Inflammatory macrophage treated with lipopolysaccharide for 1 hour (primary cell): Measurements from ENCODE around the gene RASGRP4.

Source experiments
- DNase-seq, 2 donors: peaks; one replicate each; pipeline ENCODE4 v3.0.0-alpha.2; 2020 to 2022

Gene RASGRP4

DNA sequence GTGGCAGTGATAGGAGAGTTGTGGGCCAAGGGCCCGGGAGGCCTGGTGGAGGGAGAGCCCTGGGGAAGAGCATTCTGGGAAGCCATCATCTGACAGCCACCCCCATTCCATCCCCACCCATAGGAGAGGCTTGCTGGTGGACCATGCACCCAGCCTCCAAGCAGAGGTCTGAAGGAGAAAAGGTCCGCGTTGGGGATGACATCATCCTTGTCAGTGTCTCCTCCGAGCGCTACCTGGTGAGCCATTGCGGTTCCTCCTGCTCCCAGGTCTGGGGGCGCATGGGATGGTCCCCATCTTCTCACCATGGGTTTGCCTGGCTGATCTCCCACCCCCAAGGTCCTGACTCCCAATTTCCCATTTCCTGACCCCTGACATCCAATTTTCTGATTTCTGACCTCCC, 18.0 kb upstream of the RASGRP4 start:
- no peak for DNase-seq

- DNase-seq: no peak
These were observed 17.5 kb upstream of the RASGRP4 start for GRCh38 chr19:38443458-38443999.

DNA sequence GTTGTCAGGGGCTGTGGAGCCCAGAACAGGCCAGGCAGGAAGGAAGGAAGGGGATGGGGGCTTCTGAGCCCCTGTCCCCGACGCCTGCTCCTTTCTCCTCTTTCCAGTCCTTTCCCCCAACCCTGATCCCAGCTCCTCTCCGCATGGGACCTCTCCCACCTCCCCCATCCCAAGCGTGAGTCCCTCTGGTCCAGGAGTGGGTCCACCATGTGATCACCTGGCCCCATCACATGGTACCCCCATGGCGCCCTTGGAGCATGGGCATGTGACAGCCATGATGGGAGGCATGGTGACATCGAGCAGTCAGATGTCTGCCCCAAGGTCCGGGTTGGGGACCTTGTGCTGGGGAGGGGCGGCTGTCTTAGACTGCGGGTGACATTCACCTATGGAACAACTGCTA, 16.7 kb upstream of the RASGRP4 start:
- DNase-seq: no peak

DNA sequence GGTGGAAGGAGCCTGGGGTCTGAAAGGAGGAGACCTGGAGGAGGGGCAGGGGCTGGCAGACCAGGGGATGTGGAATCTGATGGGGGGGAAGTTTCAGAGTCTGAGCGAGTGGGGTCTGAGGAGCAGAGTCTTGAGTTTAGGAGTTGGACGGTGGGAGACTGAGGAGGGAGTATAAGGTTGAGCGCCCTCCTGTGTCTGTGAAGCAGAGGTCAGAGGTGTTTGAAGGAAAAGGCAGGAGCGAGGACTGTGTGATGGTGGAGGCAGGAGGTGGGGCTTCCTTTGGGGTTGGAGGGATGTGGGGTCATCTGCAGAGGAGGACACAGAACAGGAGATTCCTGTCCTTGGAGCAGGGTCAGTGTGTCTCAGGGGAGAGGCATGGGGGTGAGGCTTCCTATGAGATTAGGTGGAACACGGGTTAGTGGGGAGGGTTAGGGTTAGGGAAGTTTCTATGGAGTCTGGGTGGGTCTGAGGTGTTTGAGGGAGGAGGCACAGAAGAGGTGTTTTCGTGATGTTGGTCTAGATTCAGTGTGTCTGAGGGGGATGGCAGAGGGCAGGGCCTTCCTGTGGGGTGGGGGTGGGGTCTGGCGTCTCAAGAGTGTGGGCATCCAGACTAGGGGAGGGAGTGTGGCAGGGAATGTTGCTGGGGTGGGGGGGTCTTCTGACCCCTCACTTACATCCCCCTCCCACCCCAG, 15.8 kb upstream of the RASGRP4 start:
- no peak for DNase-seq

- no peak for DNase-seq
These were observed 14.6 kb upstream of the RASGRP4 start for GRCh38 chr19:38440592-38440991.

DNA sequence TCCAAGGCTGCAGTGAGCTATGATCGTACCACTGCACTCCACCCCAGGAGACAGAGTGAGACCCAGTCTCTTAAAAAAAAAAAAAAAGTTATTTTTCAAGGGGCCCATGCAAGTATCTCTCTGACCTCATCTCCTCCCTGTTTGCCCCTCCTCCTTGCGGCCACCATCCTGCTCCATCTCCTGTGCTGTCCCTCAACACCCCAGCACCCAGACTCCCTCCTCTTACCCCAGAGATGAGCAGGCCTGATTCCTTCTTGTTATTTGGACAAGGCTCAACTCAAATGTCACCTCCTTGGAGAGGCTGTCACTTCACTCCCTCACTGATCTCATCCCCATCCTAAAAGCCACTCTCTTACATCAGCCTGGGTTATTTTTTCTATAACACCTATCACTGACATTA, 11.9 kb upstream of the RASGRP4 start:
- DNase-seq: no peak

DNA sequence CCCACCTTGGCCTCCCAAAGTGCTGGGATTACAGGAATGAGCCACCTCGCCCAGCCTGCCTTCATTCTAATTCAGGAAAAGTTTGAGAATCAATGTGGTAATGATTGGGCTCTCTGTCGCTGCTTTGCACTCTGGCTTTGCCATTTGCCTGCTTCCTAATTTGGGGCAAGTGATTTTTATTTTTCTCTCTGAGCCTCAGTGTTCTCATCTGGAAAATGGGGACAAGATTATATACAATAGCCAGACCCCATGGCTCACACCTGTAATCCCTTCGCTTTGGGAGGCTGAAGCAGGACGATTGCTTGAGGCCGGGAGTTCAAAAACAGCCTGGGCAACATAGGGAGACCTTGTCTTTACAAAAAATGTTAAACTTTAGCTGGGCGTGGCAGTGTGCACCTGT, 11.3 kb upstream of the RASGRP4 start:
- DNase-seq: no peak

- no peak for DNase-seq
These were observed 8.6 kb upstream of the RASGRP4 start for GRCh38 chr19:38434549-38435051.

- DNase-seq: peak; percentile 31 to 51
These were observed 7.3 kb upstream of the RASGRP4 start, which contains the start of gene RYR1 for GRCh38 chr19:38433268-38433733. TSS of gene RYR1 (plus strand) at chr19:38433691. CDS start at chr19:38433830, 139 bp downstream.

DNA sequence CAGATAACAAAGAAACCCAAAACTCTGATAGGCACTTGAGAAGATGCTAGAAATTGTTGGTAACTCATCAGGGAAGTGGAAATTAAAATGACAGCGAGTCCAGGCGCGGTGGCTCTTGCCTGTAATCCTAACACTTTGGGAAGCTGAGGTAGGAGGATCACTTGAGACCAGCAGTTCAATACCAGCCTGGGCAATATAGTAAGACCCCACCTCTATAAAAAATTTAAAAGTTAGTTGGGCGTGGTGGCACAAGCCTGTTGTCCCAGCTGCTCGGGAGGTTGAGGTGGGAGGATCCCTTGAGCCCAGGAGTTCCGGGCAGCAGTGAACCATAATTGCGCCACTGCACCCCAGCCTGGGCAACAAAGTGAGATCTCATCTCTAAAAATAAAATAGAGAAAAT, 4.9 kb upstream of the RASGRP4 start:
- no peak for DNase-seq

DNA sequence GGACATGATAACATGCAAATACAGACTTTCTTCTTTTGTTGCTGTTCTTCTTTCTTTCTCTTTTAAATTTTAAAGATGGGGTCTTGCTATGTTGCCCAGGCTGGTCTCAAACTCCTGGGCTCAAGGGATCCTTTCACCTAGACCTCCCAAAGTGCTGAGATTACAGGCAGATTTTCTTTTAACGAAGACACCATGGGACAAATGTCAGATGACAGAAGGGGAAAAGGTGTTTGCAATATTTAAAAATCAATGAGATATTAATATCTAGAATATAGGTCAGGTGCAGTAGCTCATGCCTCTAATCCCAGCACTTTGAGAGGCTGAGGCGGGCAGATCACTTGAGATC, 3.8 kb upstream of the RASGRP4 start:
- no peak for DNase-seq

DNA sequence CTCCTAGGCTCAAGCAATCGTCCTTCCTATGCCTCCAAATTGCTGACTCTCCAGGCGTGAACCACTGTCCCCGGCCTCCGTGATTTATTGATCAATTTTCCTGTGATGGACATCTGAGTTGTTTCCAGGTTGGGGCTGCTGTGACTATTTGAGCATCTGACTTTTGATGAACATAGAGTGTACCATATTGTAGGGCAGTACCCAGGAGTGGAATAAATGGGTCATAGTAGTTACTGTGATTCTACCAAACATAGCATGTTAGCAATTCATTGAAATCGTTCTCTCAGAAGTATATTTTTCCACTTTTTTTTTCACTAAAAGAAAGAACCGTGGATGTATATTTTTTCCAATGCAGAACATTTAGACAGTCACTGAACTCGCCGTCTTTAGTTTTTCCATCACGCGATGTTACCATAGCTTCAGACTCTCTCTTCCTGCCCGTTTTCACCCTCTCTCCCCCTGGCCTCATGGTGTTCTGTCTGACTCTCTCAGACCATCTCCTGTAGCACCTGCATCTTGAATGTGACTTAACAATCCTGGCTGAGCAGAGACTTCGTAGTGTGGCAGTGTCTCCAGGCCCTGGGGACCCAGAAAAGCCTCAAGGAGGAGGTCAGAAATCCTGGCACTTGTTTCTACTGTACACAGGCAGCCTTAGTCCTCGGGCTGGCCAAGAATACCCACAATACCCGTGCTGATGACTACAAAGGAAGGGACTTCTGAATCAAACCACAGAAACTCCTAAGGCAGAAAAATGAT, 3.2 kb upstream of the RASGRP4 start:
- DNase-seq: no peak

DNA sequence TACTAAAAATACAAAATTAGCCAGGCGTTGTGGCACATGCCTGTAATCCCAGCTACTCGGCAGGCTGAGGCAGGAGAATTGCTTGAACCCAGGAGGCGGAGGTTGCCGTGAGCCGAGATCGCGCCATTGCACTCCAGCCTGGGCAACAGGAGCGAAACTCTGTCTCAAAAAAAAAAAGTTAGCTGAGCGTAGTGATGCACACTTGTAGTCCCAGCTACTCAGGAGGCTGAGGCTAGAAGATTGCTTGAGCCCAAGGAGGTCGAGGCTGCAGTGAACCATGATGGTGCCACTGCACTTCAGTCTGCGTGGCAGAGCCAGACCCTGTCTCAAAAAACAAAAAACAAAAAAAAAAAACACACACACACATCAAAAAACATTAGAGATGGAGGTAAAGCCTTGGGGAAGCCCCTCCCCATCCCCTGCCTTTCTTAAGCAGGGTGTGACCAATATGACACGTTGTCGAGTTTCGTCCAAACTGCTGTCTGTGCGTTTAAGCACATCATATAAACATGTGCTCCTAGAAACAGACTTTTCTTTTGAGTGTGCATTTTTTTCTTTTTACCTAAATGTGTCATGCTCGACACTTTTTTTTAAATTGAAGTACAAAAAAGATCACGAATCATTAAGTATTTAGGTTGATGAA, 1.1 kb upstream of the RASGRP4 start:
- DNase-seq: peak in 1 of 2 donors; percentile 3

DNA sequence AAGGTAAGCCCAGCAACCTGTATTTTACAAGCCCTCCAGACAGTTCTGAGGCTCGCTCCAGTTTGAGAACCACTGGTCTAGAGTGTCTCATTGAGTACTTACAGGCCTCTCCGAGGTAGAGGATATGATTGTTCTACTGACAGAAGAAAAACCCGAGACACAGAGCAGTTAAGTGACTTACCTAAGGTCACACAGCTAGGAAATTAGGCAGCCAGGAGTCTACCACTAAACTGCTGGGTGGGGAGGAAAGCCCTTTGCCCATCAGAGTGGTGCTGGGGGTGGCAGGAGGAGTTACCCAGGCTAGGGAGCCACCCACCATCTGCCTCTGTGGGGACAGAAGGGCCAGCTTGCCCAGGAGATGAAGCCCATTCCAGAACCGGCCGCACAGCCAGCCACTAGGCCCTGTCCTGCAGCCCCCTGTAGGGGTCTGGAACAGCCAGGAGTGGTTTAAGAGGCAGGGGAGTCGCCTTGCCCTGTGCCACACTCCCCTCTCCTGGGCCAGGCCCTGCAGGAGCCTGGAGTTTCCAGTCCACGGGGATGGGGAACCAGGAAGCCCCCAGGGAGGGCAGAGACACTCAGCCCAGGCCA, 703 bp downstream of the RASGRP4 start:
- DNase-seq: no peak

GRCh38 chr19:38424272-38424671, 1.7 kb downstream of the RASGRP4 start:
- no peak for DNase-seq

- DNase-seq: no peak
These were observed 3.6 kb downstream of the RASGRP4 start for GRCh38 chr19:38422438-38422837.

DNA sequence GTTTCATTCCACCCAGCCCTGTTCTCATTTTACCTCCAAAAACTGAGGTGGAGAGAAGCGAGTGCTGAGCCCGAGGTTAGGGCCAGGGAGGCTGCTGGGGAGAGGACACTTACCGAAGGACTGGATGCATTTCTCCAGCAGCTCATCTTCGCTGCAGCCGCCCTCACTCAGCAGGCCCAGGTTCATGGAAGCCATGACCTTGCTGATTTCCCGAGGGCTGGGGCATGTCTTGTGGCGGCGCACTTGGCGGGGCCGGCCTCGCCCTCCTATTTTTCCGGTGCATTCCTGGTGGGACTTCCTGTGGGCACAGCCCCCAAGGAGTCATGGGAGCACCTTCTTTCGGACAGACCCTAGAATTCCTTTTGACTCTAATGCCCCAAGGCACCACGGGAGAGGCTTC, 4.2 kb downstream of the RASGRP4 start:
- no peak for DNase-seq

- no peak for DNase-seq
These were observed 5.1 kb downstream of the RASGRP4 start for GRCh38 chr19:38420935-38421334.

GRCh38 chr19:38417544-38418506, 8.2 kb downstream of the RASGRP4 start:
- DNase-seq: peak; percentile 81 to 93

DNA sequence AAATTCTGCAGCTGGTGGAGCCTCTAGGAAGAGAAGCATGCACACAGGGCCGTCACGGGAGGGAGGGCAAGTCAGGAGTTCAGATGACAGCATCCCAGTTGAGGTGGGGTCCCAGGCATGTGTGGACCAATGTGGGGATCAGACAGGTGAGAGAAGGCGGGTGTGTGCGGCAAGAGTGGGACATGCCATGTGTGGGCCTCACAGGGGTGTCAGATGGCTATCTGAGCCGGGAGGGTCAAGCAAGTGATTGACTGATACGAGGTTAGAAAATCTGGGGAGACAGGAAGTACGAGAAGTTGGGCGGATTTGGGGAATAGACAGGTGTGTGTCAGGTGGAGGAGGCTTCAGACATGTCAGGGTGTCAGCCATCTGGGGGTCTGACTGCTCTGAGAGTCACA, 8.9 kb downstream of the RASGRP4 start:
- DNase-seq: no peak

GRCh38 chr19:38413416-38413815, 12.6 kb downstream of the RASGRP4 start:
- no peak for DNase-seq

DNA sequence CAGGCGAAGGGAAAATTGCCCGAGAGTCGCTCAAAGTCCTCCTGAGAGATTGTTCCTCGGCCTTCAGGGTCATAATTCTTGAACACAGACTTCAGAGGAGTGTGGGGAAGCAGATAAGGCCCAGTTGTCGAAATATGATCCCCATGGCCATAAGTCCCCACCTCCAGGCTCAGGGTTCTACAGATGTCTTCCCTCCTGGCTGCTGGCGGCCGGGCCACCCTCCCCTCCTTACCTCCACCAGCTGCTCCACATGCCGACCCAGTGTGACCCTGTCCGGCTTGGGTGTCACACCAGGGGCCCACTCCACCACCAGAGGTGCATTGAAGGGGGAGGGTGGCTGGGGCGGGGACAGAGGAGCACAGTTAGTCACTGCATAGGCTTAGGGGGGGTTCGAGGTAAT, 13.1 kb downstream of the RASGRP4 start:
- no peak for DNase-seq
